ELR (cell line): Measurements from ENCODE around the gene PFKM.

ENCODE experiments used
- DNase-seq: peaks from one replicate; pipeline ENCODE4 v3.0.0-alpha.2; 2015; ENCODE audit warnings: low read depth

PFKM gene

DNA sequence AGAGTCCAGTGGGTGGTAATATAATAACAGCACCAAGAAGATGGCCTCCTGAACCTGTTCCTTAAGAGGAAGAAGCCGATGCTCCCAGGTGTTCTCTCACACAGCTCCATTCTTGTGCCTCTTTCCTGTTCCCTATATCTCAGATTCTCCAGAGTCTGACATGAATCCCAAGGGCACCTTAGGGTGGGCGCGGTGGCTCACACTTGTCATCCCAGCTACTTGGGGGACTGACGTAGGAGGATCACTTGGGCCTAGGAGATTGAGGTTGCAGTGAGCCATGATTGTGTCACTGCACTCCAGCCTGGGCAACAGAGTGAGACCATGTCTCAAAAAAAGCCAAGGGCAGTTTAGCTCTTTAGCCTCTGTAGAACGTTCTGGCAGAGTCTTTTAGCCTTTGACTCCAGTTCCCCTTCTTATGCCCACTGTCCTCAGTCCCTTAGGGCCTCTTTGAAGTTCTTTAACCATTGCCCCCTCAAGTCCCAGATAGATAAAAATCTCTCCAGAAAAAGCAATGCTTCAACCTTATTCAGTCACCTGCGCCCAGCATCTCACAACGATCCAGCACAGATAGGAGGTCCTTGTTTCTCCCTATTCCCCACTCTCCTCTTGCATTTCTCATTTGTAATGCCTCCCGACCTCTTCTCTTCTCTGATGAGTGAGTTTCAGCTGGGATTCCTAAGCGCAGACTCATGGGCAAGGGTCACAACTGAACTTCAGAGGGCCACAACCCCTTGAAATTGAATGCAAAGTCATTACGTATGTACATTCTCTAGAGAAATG, 68.9 kb downstream of the PFKM start:
- DNase-seq = peak; percentile 46

DNA sequence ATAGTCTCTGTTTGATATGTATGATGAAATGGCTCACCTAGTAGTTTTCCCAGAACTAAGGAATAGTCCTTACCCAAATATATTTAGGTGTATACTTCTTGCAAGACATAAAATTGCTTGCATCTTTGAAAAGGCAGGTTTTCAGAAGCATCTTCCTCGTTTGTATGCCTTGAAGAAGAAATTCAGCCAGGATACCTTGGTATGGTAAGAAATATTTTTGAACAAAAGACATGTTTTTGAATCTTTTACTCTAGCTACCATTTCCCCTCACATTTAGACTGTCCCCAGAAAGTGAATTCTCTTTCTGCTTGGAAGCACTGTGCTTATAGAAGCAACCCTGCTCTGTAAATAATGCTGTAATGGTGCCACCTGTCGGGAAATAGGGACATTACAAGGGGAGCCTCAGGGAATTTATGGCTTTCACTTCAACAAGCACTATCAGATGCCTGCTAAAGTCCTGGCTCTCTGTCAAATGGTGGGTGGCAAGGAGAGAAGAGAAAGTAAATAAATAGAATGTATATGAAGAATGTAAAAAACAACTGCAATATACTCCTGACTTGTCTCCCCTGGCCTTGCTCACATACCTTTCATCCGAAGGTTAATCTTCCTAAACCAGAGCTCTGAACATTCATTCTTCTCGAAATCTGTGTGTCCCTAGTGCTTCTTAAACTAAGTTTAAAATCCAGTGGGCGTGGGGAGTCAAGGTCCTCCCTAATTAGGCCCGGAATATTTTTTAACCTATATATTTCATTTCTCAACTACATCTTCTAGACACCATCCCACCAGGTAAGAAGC, 70.4 kb downstream of the PFKM start:
- DNase-seq = peak; percentile 70

DNA sequence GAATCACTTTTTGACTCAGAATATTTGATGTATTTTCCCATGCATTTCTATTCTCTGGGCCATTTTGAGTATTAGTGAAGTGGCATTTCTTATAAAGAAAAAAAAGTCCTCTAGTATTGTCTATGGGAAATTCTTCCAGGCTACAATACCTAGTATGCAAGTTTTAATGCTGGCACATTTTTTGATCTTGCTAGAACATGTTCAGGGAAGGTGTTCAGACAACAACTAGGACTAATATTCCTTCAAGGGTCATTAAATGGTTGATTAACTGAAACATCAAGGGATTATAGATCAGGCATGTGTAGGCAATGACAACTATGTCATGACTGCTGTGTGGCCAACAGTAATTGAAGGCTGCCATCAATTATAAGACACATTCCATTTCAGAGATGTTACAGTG, 71.9 kb downstream of the PFKM start:
- DNase-seq = no peak

DNA sequence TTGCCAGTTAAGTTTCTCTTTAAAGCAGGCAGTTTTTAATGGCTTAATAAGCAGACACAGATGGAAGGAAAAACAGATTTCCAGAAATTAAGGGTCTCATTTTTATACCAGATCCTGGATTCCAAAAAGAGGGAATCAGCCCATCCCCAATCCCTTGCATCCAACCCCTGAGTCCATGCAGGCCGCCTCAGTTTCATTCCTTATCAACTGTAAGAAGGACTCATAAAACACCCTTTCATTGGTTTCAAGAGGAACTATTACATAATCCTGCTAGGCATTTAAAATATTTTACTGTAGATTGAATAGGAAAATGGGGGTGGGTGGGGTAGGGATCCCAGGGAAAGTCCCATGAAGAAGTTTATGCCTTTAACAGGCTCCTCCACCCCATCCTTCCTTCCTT, 73.7 kb downstream of the PFKM start:
- DNase-seq = no peak

DNA sequence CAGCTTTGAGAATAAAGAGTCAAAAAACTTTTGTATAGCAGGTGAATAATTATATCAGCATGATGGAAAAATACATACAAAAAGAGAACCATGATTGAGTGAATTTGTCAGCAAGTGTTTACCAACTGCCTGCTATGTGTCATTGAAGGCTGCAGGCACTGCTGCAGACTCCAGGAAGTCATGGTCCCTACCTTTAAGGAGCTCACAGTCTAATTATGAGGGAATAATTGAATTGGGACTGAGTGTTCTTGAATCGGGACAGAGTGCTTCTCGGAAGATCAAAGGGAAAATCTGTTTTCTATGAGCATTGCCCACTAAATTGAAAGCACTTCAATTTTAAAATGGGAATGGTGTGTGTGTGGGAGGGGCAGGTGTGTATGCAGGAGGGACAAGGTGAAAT, 74.5 kb downstream of the PFKM start:
- no peak for DNase-seq

DNA sequence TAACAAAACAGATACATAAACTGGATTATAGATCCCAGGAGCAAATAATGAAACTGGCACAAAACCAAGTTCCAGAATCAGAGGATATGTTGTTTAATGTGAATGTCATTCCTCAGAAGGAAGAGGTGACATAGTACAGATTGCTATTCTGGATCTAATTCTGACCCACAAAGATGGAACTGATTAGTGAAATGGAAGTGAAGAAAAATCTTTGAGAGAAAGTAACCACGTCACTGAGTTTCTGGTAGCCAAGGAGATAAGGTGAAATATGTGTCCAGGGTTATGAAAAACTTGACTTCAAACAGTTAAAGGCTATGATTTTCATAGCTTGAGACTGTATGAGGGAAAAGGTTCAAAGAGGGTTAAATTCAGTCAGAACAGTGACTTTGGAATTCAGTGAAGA, 75.6 kb downstream of the PFKM start:
- no peak for DNase-seq
